Vagina (tissue), 2 donors: ENCODE measurements around the gene GAL3ST1. TPM values are rescaled to one million over a fixed set of nuclear protein-coding genes. Genes with fewer than 3 reads are reported as not detected.

Source experiments
- DNase-seq, 2 donors: peaks; one replicate each; pipeline ENCODE4 v3.0.0-alpha.2; 2017; ENCODE audit errors: extremely low spot score in 2 of 2
- H3K27ac ChIP-seq: fragments of 200-600 bp; sonication (generic); one replicate; pipeline ENCODE4 v1.5.1; 2019
- H3K27me3 ChIP-seq: fragments of 200-600 bp; sonication (generic); one replicate; pipeline ENCODE4 v1.5.1; 2019
- H3K36me3 ChIP-seq, 2 donors: fragments of 200-600 bp; sonication (generic); one replicate each; pipeline ENCODE4 v1.5.1; 2017 to 2019
- H3K4me1 ChIP-seq: fragments of 200-600 bp; sonication (generic); one replicate; pipeline ENCODE4 v1.5.1; 2019
- H3K4me3 ChIP-seq, 2 donors: fragments of 200-600 bp; sonication (generic); 1 replicate in 1 of 2; 2 replicates in 1 of 2; pipeline ENCODE4 v1.5.1; 2016 to 2019
- H3K9me3 ChIP-seq: fragments of 200-600 bp; sonication (generic); one replicate; pipeline ENCODE4 v1.5.1; 2019
- POLR2A ChIP-seq, 2 donors: fragments of 450-650 bp; IDR thresholded peaks; one replicate each; pipeline ENCODE4 v1.6.1; 2017; ENCODE audit warnings: antibody characterized with exemption in 2 of 2, mild to moderate bottlenecking in 2 of 2, moderate library complexity in 2 of 2
- POLR2AphosphoS5 ChIP-seq, 2 donors: sonication (generic); formaldehyde crosslinking; IDR thresholded peaks; one replicate each; pipeline ENCODE4 v1.9.0; 2017; ENCODE audit warnings: antibody characterized with exemption in 2 of 2, mild to moderate bottlenecking in 2 of 2, low read depth in 1 of 2; ENCODE audit not compliant: insufficient read depth in 1 of 2
- intact Hi-C: fragments of 100-400 bp; cut with DNase I; formaldehyde crosslinking; loops from one replicate; pipeline ENCODE4 v1.15.1; 2023
- total RNA-seq: library from RNA; depleted of rRNA; stranded (reverse); fragments of >200 nt; gene quantifications from one replicate; pipeline ENCODE4 v1.2.3, GENCODE V29; 2016
- TF ChIP-seq, protein P1 (sequence below), 3 experiments: fragments of 450-650 bp in 2 of 3; fragments of 200-600 bp in 1 of 3; sonication (generic) in 1 of 3; IDR thresholded peaks; one replicate each; pipeline ENCODE4 v1.5.1; 2017 to 2019; ENCODE audit warnings: antibody characterized with exemption in 3 of 3, mild to moderate bottlenecking in 2 of 3, moderate library complexity in 2 of 3

GAL3ST1 gene
- total RNA-seq, 1 donor from 2014 or later, result not detected

DNA sequence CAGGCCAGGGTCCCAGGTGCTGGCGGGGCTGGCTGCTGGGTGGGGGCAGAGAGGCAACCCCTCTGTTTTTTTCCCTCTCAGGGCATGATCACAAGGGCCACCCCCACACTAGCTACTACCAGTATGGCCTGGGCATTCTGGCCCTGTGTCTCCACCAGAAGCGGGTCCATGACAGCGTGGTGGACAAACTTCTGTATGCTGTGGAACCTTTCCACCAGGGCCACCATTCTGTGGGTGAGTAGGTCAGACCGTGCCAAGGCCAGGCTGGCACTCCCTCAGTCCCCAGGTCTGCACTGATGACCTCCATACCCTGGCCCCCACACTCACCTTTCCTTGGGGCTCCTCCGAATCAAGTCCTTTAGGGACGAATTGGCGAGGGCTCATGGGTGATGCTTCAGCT lies 39.8 kb upstream of the GAL3ST1 start:
- H3K36me3 ChIP-seq, result no peaks in the 10 kb centered on the region
- DNase-seq, result no peak
- intact Hi-C loops, result no loop called here

DNA sequence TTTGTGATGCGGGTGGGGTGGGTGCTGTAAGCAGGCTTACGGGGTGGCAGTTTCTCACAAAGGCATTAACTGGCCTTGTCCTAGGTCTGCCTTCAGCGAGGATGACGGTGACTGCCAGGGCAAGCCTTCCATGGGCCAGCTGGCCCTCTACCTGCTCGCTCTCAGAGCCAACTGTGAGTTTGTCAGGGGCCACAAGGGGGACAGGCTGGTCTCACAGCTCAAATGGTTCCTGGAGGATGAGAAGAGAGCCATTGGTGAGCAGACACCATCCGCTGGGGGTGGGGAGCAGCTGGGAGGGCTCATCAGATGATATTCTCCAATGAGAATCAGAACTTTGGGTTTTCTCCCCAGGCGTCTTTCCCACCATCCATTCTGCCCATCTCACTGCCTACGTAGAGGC lies 38.3 kb upstream of the GAL3ST1 start:
- no peak overlapping the region for H3K4me3 ChIP-seq
- H3K9me3 ChIP-seq, result no peaks in the 10 kb centered on the region
- no peaks in the 10 kb centered on the region for H3K36me3 ChIP-seq
- DNase-seq, result no peak
- TF ChIP-seq POLR2AphosphoS5 (IDR thresholded peaks at IDR 0.05; ENCODE audit: insufficient read depth in 1 of 2, low read depth in 1 of 2), result no peak
- peaks cover 25% of the 10 kb centered on the region for H3K4me1 ChIP-seq
- no peak overlapping the region for H3K27ac ChIP-seq
- no peaks in the 10 kb centered on the region for H3K27me3 ChIP-seq
- intact Hi-C loops, result no loop called here

More for the DNA sequence above, 39.8 kb upstream of the GAL3ST1 start:
- Histone ChIP-seq H3K9me3 (no peaks in the 10 kb centered on the region), H3K4me1 (peaks cover 10% of the 10 kb centered on the region), H3K27me3 (no peaks in the 10 kb centered on the region), H3K27ac (no peak overlapping the region), H3K4me3 (no peak overlapping the region)
- TF ChIP-seq POLR2AphosphoS5 (IDR thresholded peaks at IDR 0.05; ENCODE audit: insufficient read depth in 1 of 2, low read depth in 1 of 2) (no peak), POLR2A (IDR thresholded peaks at IDR 0.05) (no peak)
- TF ChIP-seq, protein P1, sequence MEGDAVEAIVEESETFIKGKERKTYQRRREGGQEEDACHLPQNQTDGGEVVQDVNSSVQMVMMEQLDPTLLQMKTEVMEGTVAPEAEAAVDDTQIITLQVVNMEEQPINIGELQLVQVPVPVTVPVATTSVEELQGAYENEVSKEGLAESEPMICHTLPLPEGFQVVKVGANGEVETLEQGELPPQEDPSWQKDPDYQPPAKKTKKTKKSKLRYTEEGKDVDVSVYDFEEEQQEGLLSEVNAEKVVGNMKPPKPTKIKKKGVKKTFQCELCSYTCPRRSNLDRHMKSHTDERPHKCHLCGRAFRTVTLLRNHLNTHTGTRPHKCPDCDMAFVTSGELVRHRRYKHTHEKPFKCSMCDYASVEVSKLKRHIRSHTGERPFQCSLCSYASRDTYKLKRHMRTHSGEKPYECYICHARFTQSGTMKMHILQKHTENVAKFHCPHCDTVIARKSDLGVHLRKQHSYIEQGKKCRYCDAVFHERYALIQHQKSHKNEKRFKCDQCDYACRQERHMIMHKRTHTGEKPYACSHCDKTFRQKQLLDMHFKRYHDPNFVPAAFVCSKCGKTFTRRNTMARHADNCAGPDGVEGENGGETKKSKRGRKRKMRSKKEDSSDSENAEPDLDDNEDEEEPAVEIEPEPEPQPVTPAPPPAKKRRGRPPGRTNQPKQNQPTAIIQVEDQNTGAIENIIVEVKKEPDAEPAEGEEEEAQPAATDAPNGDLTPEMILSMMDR (IDR thresholded peaks at IDR 0.05), result no peak

- intact Hi-C loops, result no loop called here
- TF ChIP-seq POLR2AphosphoS5 (IDR thresholded peaks at IDR 0.05; ENCODE audit: insufficient read depth in 1 of 2, low read depth in 1 of 2) (no peak), POLR2A (IDR thresholded peaks at IDR 0.05) (no peak)
- TF ChIP-seq, protein P1 (IDR thresholded peaks at IDR 0.05), result no peak
- no peak for DNase-seq
- Histone ChIP-seq H3K27me3 (no peaks in the 10 kb centered on the region), H3K27ac (no peak overlapping the region), H3K4me3 (no peak overlapping the region), H3K36me3 (no peaks in the 10 kb centered on the region), H3K4me1 (peaks cover 38% of the 10 kb centered on the region), H3K9me3 (no peaks in the 10 kb centered on the region)
Observed at GRCh38 chr22:30611197-30611596, 36.7 kb upstream of the GAL3ST1 start.

- H3K4me1 ChIP-seq, result peaks cover 47% of the 10 kb centered on the region
- no peaks in the 10 kb centered on the region for H3K36me3 ChIP-seq
- no peak for DNase-seq
- no peaks in the 10 kb centered on the region for H3K27me3 ChIP-seq
- TF ChIP-seq POLR2AphosphoS5 (IDR thresholded peaks at IDR 0.05; ENCODE audit: insufficient read depth in 1 of 2, low read depth in 1 of 2), result no peak
- TF ChIP-seq POLR2A (IDR thresholded peaks at IDR 0.05), result no peak
- TF ChIP-seq, protein P1 (IDR thresholded peaks at IDR 0.05), result no peak
- H3K27ac ChIP-seq, result no peak overlapping the region
- no peaks in the 10 kb centered on the region for H3K9me3 ChIP-seq
- intact Hi-C loops, result no loop called here
- no peak overlapping the region for H3K4me3 ChIP-seq
Observed at GRCh38 chr22:30610299-30610698, 35.8 kb upstream of the GAL3ST1 start.

- intact Hi-C loops, result no loop called here
- H3K4me1 ChIP-seq, result peaks cover 49% of the 10 kb centered on the region
Observed at GRCh38 chr22:30609260-30610185, 35.1 kb upstream of the GAL3ST1 start.

DNA sequence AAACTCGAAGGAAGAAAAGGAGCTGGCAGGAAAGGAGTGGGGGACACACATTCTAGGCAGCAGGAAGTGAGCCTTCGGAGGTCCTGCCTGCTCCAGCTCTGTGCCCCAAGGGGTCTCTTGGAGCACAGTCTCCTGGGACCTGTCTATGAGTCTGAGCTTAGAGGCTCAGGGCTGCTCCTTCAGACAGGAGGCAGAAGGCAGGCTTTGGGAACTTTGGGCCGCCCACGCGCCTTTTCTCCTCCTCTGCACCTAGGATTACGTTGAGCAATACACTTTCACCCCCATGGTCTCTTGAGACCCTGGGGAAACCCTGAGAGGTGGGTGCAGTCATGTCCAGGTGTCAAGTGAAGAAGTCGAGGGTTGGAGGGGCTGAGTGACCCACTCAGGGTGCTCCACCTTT lies 33.5 kb upstream of the GAL3ST1 start:
- no peaks in the 10 kb centered on the region for H3K36me3 ChIP-seq
- TF ChIP-seq POLR2AphosphoS5 (IDR thresholded peaks at IDR 0.05; ENCODE audit: insufficient read depth in 1 of 2, low read depth in 1 of 2) (no peak), POLR2A (IDR thresholded peaks at IDR 0.05) (no peak)
- TF ChIP-seq, protein P1 (IDR thresholded peaks at IDR 0.05), result no peak
- H3K27me3 ChIP-seq, result no peaks in the 10 kb centered on the region
- H3K27ac ChIP-seq, result peak overlapping the region; percentile 81
- peak overlapping the region in 1 of 2 donors; percentile 58 for H3K4me3 ChIP-seq
- no peaks in the 10 kb centered on the region for H3K9me3 ChIP-seq
- intact Hi-C loops, result no loop called here
- DNase-seq, result no peak
- peaks cover 49% of the 10 kb centered on the region for H3K4me1 ChIP-seq

More at GRCh38 chr22:30609260-30610185, 35.1 kb upstream of the GAL3ST1 start:
- no peaks in the 10 kb centered on the region for H3K27me3 ChIP-seq
- no peak for DNase-seq
- peak overlapping the region; percentile 81 for H3K27ac ChIP-seq
- H3K4me3 ChIP-seq, result peak overlapping the region in 1 of 2 donors; percentile 10
- no peaks in the 10 kb centered on the region for H3K36me3 ChIP-seq
- no peaks in the 10 kb centered on the region for H3K9me3 ChIP-seq
- TF ChIP-seq POLR2AphosphoS5 (IDR thresholded peaks at IDR 0.05; ENCODE audit: insufficient read depth in 1 of 2, low read depth in 1 of 2) (peak; percentile 18 to 80), POLR2A (IDR thresholded peaks at IDR 0.05) (no peak)
